IMR-90 (cell line): ENCODE data around the gene TBXAS1. TPM values are rescaled to one million over a fixed set of nuclear protein-coding genes. Genes with fewer than 3 reads are reported as not detected.

Source experiments
- ATAC-seq: fragments of 200-7000 bp; cut with Tn5 transposase; 2 replicates; pipeline ENCODE4 v1.9.1; 2020; ENCODE audit warnings: low read depth, mild to moderate bottlenecking, moderate library complexity
- BruUV-seq: library from RNA; stranded (reverse); fragments of 400-500 nt; replicated peaks from 2 replicates; lab custom pipeline; 2021; lab: Mats Ljungman, UMichigan
- CTCF ChIA-PET: fragments of 300-600 bp; formaldehyde crosslinking; extraction: SDS; loops from one replicate; lab custom pipeline; 2021; ENCODE audit warnings: antibody characterized with exemption; lab: Yijun Ruan, JAX
- POLR2A ChIA-PET: fragments of 300-600 bp; sonication (Branson Sonifier 250); formaldehyde crosslinking; loops from one replicate; lab custom pipeline; 2022; ENCODE audit warnings: antibody characterized with exemption; ENCODE audit not compliant: unreplicated experiment; lab: Charles Lee
- DNase-seq: peaks from one replicate; pipeline ENCODE4 v3.0.0; 2013
- H2AFZ ChIP-seq: replicated peaks from 2 replicates; pipeline ENCODE3; 2013; ENCODE audit warnings: low read length, mild to moderate bottlenecking; ENCODE audit not compliant: poor library complexity
- H2AK5ac ChIP-seq: 2 replicates; pipeline ENCODE4 v1.6.1; 2013; ENCODE audit warnings: low read depth, low read length, inconsistent platforms
- H2AK9ac ChIP-seq: replicated peaks from 2 replicates; pipeline ENCODE3; 2013; ENCODE audit warnings: mild to moderate bottlenecking, low read depth, low read length, moderate library complexity; ENCODE audit not compliant: poor library complexity
- H2BK120ac ChIP-seq: 2 replicates; pipeline ENCODE4 v1.6.1; 2013; ENCODE audit warnings: low read depth, low read length, inconsistent platforms
- H2BK15ac ChIP-seq: 3 replicates; pipeline ENCODE4 v1.6.1; 2013; ENCODE audit warnings: low read depth, low read length, inconsistent platforms
- H2BK20ac ChIP-seq: 2 replicates; pipeline ENCODE4 v1.6.1; 2013; ENCODE audit warnings: low read depth, mild to moderate bottlenecking, inconsistent platforms, low read length, moderate library complexity
- H2BK5ac ChIP-seq: 2 replicates; pipeline ENCODE4 v1.6.1; 2013; ENCODE audit warnings: mild to moderate bottlenecking, low read depth, low read length, inconsistent platforms; ENCODE audit not compliant: poor library complexity, severe bottlenecking
- H3K14ac ChIP-seq: replicated peaks from 2 replicates; pipeline ENCODE4 v1.6.1; 2013; ENCODE audit warnings: low read depth, low read length, inconsistent platforms
- H3K18ac ChIP-seq: 2 replicates; pipeline ENCODE4 v1.6.1; 2013; ENCODE audit warnings: low read depth, low read length, control low read depth
- H3K23ac ChIP-seq: 2 replicates; pipeline ENCODE4 v1.6.1; 2013; ENCODE audit warnings: low read depth, low read length, inconsistent platforms
- H3K27ac ChIP-seq: 2 replicates; pipeline ENCODE4 v1.5.1; 2013; ENCODE audit warnings: mild to moderate bottlenecking, control low read depth, low read length; ENCODE audit not compliant: insufficient read depth
- H3K27me3 ChIP-seq: 2 replicates; pipeline ENCODE4 v1.6.1; 2013; ENCODE audit warnings: low read length; ENCODE audit not compliant: control insufficient read depth, insufficient read depth
- H3K36me3 ChIP-seq: 2 replicates; pipeline ENCODE4 v1.6.1; 2013; ENCODE audit warnings: low read length, mixed read lengths; ENCODE audit not compliant: control insufficient read depth, insufficient read depth
- H3K4ac ChIP-seq: 2 replicates; pipeline ENCODE4 v1.6.1; 2013; ENCODE audit warnings: low read depth, low read length, inconsistent platforms
- H3K4me1 ChIP-seq: 2 replicates; pipeline ENCODE4 v1.6.1; 2013; ENCODE audit warnings: low read length, mixed read lengths; ENCODE audit not compliant: control insufficient read depth, insufficient read depth
- H3K4me2 ChIP-seq: 2 replicates; pipeline ENCODE4 v1.6.1; 2013; ENCODE audit warnings: low read depth, mild to moderate bottlenecking, control low read depth, low read length, moderate library complexity
- H3K4me3 ChIP-seq: 2 replicates; pipeline ENCODE4 v1.5.1; 2013; ENCODE audit warnings: low read depth, mild to moderate bottlenecking, control low read depth, low read length, moderate library complexity; ENCODE audit not compliant: insufficient read depth
- H3K56ac ChIP-seq: 2 replicates; pipeline ENCODE4 v1.6.1; 2013; ENCODE audit warnings: low read length, inconsistent platforms; ENCODE audit not compliant: insufficient read depth; ENCODE audit errors: extremely low read depth
- H3K79me1 ChIP-seq, 2 experiments: 2 replicates each; pipeline ENCODE4 v1.6.1; 2013; ENCODE audit warnings: low read length in 2 of 2, inconsistent platforms in 1 of 2, low read depth in 1 of 2
- H3K9ac ChIP-seq: 2 replicates; pipeline ENCODE4 v1.6.1; 2013; ENCODE audit warnings: low read depth, low read length, control low read depth
- H3K9me1 ChIP-seq: 2 replicates; pipeline ENCODE4 v1.6.1; 2013; ENCODE audit warnings: low read length, inconsistent platforms; ENCODE audit not compliant: insufficient read depth
- H3K9me3 ChIP-seq: 2 replicates; pipeline ENCODE4 v1.6.1; 2013; ENCODE audit warnings: low read length; ENCODE audit not compliant: control insufficient read depth, insufficient read depth
- H4K20me1 ChIP-seq: 2 replicates; pipeline ENCODE4 v1.6.1; 2013; ENCODE audit warnings: low read length, inconsistent platforms; ENCODE audit not compliant: insufficient read depth
- H4K5ac ChIP-seq: 2 replicates; pipeline ENCODE4 v1.6.1; 2013; ENCODE audit warnings: mild to moderate bottlenecking, low read depth, low read length, control low read depth
- H4K8ac ChIP-seq, 2 experiments: 2 replicates each; pipeline ENCODE4 v1.6.1; 2013; ENCODE audit warnings: low read depth in 2 of 2, low read length in 2 of 2, control low read depth in 1 of 2, inconsistent platforms in 1 of 2
- H4K91ac ChIP-seq: 2 replicates; pipeline ENCODE4 v1.6.1; 2013; ENCODE audit warnings: low read depth, low read length, inconsistent platforms; ENCODE audit not compliant: insufficient read depth
- BHLHE40 ChIP-seq: fragments of 150-350 bp; IDR thresholded peaks from 2 replicates; pipeline ENCODE4 v1.6.1; 2016; ENCODE audit warnings: mild to moderate bottlenecking, low read depth, low read length
- CEBPB ChIP-seq: IDR thresholded peaks from 2 replicates; pipeline ENCODE4 v1.6.1; 2012; ENCODE audit warnings: low read depth, low read length, improper control_type of control experiment
- CTCF ChIP-seq: conservative IDR thresholded peaks from 2 replicates; pipeline ENCODE4 v1.5.1; 2012; ENCODE audit warnings: mild to moderate bottlenecking, low read depth, low read length, improper control_type of control experiment
- ELK1 ChIP-seq: fragments of 150-350 bp; IDR thresholded peaks from 2 replicates; pipeline ENCODE4 v1.6.1; 2016; ENCODE audit warnings: low read depth, mild to moderate bottlenecking, low read length, moderate library complexity, borderline replicate concordance
- FOS ChIP-seq: fragments of 150-350 bp; IDR thresholded peaks from 2 replicates; pipeline ENCODE4 v1.6.1; 2016; ENCODE audit warnings: low read depth, low read length
- POLR2A ChIP-seq: IDR thresholded peaks from 2 replicates; pipeline ENCODE4 v1.6.1; 2012; ENCODE audit warnings: mild to moderate bottlenecking, low read depth, low read length
- RCOR1 ChIP-seq: IDR thresholded peaks from 2 replicates; pipeline ENCODE4 v1.6.1; 2012; ENCODE audit warnings: mild to moderate bottlenecking, low read length, improper control_type of control experiment; ENCODE audit not compliant: insufficient replicate concordance
- RFX5 ChIP-seq: IDR thresholded peaks from 2 replicates; pipeline ENCODE4 v1.8.0; 2012; ENCODE audit warnings: low read depth, mild to moderate bottlenecking, low read length, moderate library complexity
- SMC3 ChIP-seq: fragments of 150-350 bp; IDR thresholded peaks from 2 replicates; pipeline ENCODE4 v1.6.1; 2016; ENCODE audit warnings: low read depth, mild to moderate bottlenecking, antibody characterized with exemption, low read length, moderate library complexity
- WGBS, 2 experiments: methylation state at CpG; one replicate each; pipeline versions ENCODE4 v1.1.5 to v1.1.7; 2013; ENCODE audit warnings: missing lambda C conversion rate in 2 of 2; ENCODE audit not compliant: insufficient read length in 1 of 2; ENCODE audit errors: extremely low coverage in 2 of 2; 5-methylcytosine and 5-hydroxymethylcytosine counted together
- dilution Hi-C: fragments of 300-500 bp; cut with HindIII; formaldehyde crosslinking; loops from one replicate; pipeline ENCODE4 v1.14.3; 2018; ENCODE audit warnings: low sequenced_read_pairs; ENCODE audit not compliant: unreplicated experiment
- in situ Hi-C: fragments of 300-500 bp; cut with MboI; formaldehyde crosslinking; loops from 3 replicates; pipeline ENCODE4 v1.14.3; 2019; ENCODE audit warnings: low sequenced_read_pairs, inconsistent platforms, mixed read lengths
- intact Hi-C: fragments of 100-400 bp; cut with micrococcal nuclease; formaldehyde crosslinking; loops from 2 replicates; pipeline ENCODE4 v1.10.0; 2022
- polyA plus RNA-seq, 3 experiments: library from polyadenylated mRNA; depleted of rRNA; stranded (reverse); fragments of >200 nt; gene quantifications; 2 replicates each; pipeline ENCODE4 v1.2.3, GENCODE V29; 2012; ENCODE audit warnings: low replicate concordance in 1 of 3
- total RNA-seq: library from RNA; depleted of rRNA; stranded (reverse); fragments of >200 nt; gene quantifications from 2 replicates; pipeline ENCODE4 v1.2.3, GENCODE V29; 2012

The TBXAS1 gene
- total and polyA plus RNA-seq, 2 of the 4 experiments (the other 2 are of a cell fraction), result 5.9 to 10.8 TPM

GRCh38 chr7:139854803-139855497, 25.9 kb downstream of the TBXAS1 start:
- dilution Hi-C loops, result no loop called here
- Histone ChIP-seq H3K27me3 (no peaks in the 10 kb centered on the region), H3K36me3 (no peaks in the 10 kb centered on the region; the same call in 1 of the 2 replicates), H3K18ac (peak overlapping the region; percentile 85), H4K8ac (peak overlapping the region in 1 of 2 experiments; percentile 51; a peak in 1 of 4 replicates), H2BK15ac (peak overlapping the region; percentile 11; the same call in 1 of the 3 replicates), H2AK9ac (no peak overlapping the region), H3K79me1 (no peaks in the 10 kb centered on the region; a peak in 1 of 4 replicates), H3K4ac (peak overlapping the region; percentile 81; the same call in 1 of the 2 replicates), H3K56ac (no peak overlapping the region), H3K14ac (0 out of 2 replicates have a peak overlapping the region, but pooled peaks have one; percentile 34), H4K91ac (peak overlapping the region; percentile 65; the same call in 1 of the 2 replicates), H2BK20ac (peak overlapping the region; percentile 67; the same call in 1 of the 2 replicates), H4K20me1 (no peaks in the 10 kb centered on the region), H2AK5ac (peak overlapping the region; percentile 54; the same call in 1 of the 2 replicates), H3K23ac (no peak overlapping the region), H2BK5ac (no peak overlapping the region), H4K5ac (peak overlapping the region; percentile 60), H3K9me3 (0 out of 2 replicates have a peak, but pooled peaks cover 2% of the 10 kb centered on the region), H3K27ac (peak overlapping the region; percentile 52; the same call in 1 of the 2 replicates), H3K4me1 (peaks cover 13% of the 10 kb centered on the region), H3K9me1 (0 out of 2 replicates have a peak, but pooled peaks cover 6% of the 10 kb centered on the region), H2AFZ (no peak overlapping the region), H3K9ac (no peak overlapping the region), H2BK120ac (peak overlapping the region; percentile 79; the same call in 1 of the 2 replicates), H3K4me2 (no peak overlapping the region), H3K4me3 (no peak overlapping the region)
- CTCF ChIA-PET, result interaction anchor here (0.6 kb wide), 3 partner anchors 17 to 77 kb away, joined by 3 to 4 read pairs (median 3); no protein-coding TSS in a partner anchor
- ATAC-seq (no peak), DNase-seq (no peak)
- WGBS, 2 experiments, result 100% methylated on average over 1 of the region's 4 CpGs; no CpG with 5 or more reads in 1 of the 2 experiments
- POLR2A ChIA-PET, result no interaction called here
- intact Hi-C loops, result no loop called here
- TF ChIP-seq SMC3 (no peak), FOS (no peak), CTCF (no peak), CEBPB (no peak), ELK1 (no peak), RCOR1 (no peak), RFX5 (no peak), POLR2A (no peak), BHLHE40 (no peak)
- in situ Hi-C loops, result no loop called here
- BruUV-seq, result no TSS peak
